GM23338 (cell line): ENCODE data around the gene NAP1L4. TPM values are rescaled to one million over a fixed set of nuclear protein-coding genes. Genes with fewer than 3 reads are reported as not detected.

Experiments
- ATAC-seq: fragments of 200-7000 bp; cut with Tn5 transposase; 3 replicates; pipeline ENCODE4 v1.9.1; 2020
- DNase-seq: peaks from one replicate; pipeline ENCODE4 v3.0.0-alpha.2; 2015; ENCODE audit warnings: low spot score
- H2AFZ ChIP-seq: fragments of 200-600 bp; sonication (generic); 2 replicates; pipeline ENCODE4 v1.8.0; 2016; ENCODE audit warnings: antibody characterized with exemption, mild to moderate bottlenecking, moderate library complexity
- H3F3A ChIP-seq: fragments of 200-600 bp; sonication (generic); replicated peaks from 2 replicates; pipeline ENCODE4 v1.8.0; 2017; ENCODE audit warnings: antibody characterized with exemption, mixed run types, low read depth
- H3K27ac ChIP-seq: fragments of 200-600 bp; sonication (generic); 2 replicates; pipeline ENCODE4 v1.6.1; 2016; ENCODE audit warnings: low read depth
- H3K27me3 ChIP-seq: fragments of 200-600 bp; sonication (generic); 2 replicates; pipeline ENCODE4 v1.8.0; 2016; ENCODE audit warnings: mild to moderate bottlenecking, mixed run types, moderate library complexity; ENCODE audit not compliant: insufficient read depth
- H3K36me3 ChIP-seq: fragments of 200-600 bp; sonication (generic); 2 replicates; pipeline ENCODE4 v1.8.0; 2016; ENCODE audit warnings: mild to moderate bottlenecking; ENCODE audit not compliant: insufficient read depth
- H3K4me1 ChIP-seq: fragments of 200-600 bp; sonication (generic); 2 replicates; pipeline ENCODE4 v1.8.0; 2016; ENCODE audit warnings: mild to moderate bottlenecking, moderate library complexity; ENCODE audit not compliant: insufficient read depth
- H3K4me2 ChIP-seq: fragments of 200-600 bp; sonication (generic); 2 replicates; pipeline ENCODE4 v1.7.1; 2017; ENCODE audit warnings: mixed run types
- H3K4me3 ChIP-seq: fragments of 200-600 bp; sonication (generic); 2 replicates; pipeline ENCODE4 v1.6.1; 2016; ENCODE audit warnings: mixed run types
- H3K79me2 ChIP-seq: fragments of 200-600 bp; sonication (generic); replicated peaks from 2 replicates; pipeline ENCODE4 v1.8.0; 2017; ENCODE audit warnings: mild to moderate bottlenecking; ENCODE audit not compliant: insufficient read depth
- H3K9me2 ChIP-seq: fragments of 200-600 bp; sonication (generic); 2 replicates; pipeline ENCODE4 v1.8.0; 2017; ENCODE audit not compliant: insufficient read depth
- H4K20me1 ChIP-seq: fragments of 200-600 bp; sonication (generic); replicated peaks from 2 replicates; pipeline ENCODE4 v1.8.0; 2017; ENCODE audit warnings: mild to moderate bottlenecking; ENCODE audit not compliant: insufficient read depth
- H3K27ac Mint-ChIP-seq: 2 replicates; pipeline ENCODE4 v1.8.0; 2020; ENCODE audit warnings: inconsistent platforms, mild to moderate bottlenecking, moderate library complexity, mixed read lengths
- H3K27me3 Mint-ChIP-seq: 3 replicates; pipeline ENCODE4 v1.8.0; 2022; ENCODE audit warnings: low read depth, mild to moderate bottlenecking, moderate library complexity, mixed read lengths, inconsistent platforms; ENCODE audit not compliant: insufficient read depth, poor library complexity
- H3K36me3 Mint-ChIP-seq: 3 replicates; pipeline ENCODE4 v1.8.0; 2021; ENCODE audit warnings: low read depth, mild to moderate bottlenecking, inconsistent platforms, moderate library complexity, mixed read lengths
- H3K4me1 Mint-ChIP-seq: 3 replicates; pipeline ENCODE4 v1.8.0; 2020; ENCODE audit warnings: mild to moderate bottlenecking, inconsistent platforms, mixed read lengths
- H3K4me3 Mint-ChIP-seq: 3 replicates; pipeline ENCODE4 v1.8.0; 2021; ENCODE audit warnings: moderate library complexity, mild to moderate bottlenecking, inconsistent platforms, mixed read lengths
- H3K9me3 Mint-ChIP-seq: 3 replicates; pipeline ENCODE4 v1.8.0; 2020; ENCODE audit warnings: moderate library complexity, mild to moderate bottlenecking, inconsistent platforms, mixed read lengths
- CREB1 ChIP-seq: fragments of 250-450 bp; sonication (Bioruptor Pico); IDR thresholded peaks from 2 replicates; pipeline ENCODE4 v1.5.0; 2020; ENCODE audit warnings: low read depth, mild to moderate bottlenecking, moderate library complexity
- CTCF ChIP-seq, 2 experiments: fragments of 200-600 bp in 1 of 2; sonication (generic) in 1 of 2; conservative IDR thresholded peaks; 2 replicates each; pipeline versions ENCODE4 v1.5.1 to v1.6.1; 2016 to 2017; ENCODE audit warnings: antibody characterized with exemption in 2 of 2, low read depth in 2 of 2, mild to moderate bottlenecking in 2 of 2, moderate library complexity in 1 of 2
- ETS1 ChIP-seq: IDR thresholded peaks from 2 replicates; pipeline ENCODE4 v1.6.1; 2016; ENCODE audit warnings: antibody characterized with exemption
- EZH2 ChIP-seq: fragments of 200-600 bp; sonication (generic); IDR thresholded peaks from one replicate; pipeline ENCODE4 v1.8.0; 2017; ENCODE audit warnings: antibody characterized with exemption, mild to moderate bottlenecking, low read depth; ENCODE audit not compliant: unreplicated experiment
- EZH2phosphoT487 ChIP-seq: fragments of 200-600 bp; sonication (generic); IDR thresholded peaks from one replicate; pipeline ENCODE4 v1.8.1; 2018; ENCODE audit warnings: antibody characterized with exemption; ENCODE audit not compliant: unreplicated experiment
- JUNB ChIP-seq: IDR thresholded peaks from one replicate; pipeline ENCODE4 v1.6.1; 2016; ENCODE audit warnings: antibody characterized with exemption; ENCODE audit not compliant: unreplicated experiment
- NANOG ChIP-seq: IDR thresholded peaks from 2 replicates; pipeline ENCODE4 v1.6.1; 2016; ENCODE audit warnings: antibody characterized with exemption, borderline replicate concordance
- POLR2AphosphoS5 ChIP-seq: IDR thresholded peaks from 2 replicates; pipeline ENCODE4 v1.6.1; 2016; ENCODE audit warnings: antibody characterized with exemption, low read depth
- REST ChIP-seq: IDR thresholded peaks from one replicate; pipeline ENCODE4 v1.6.1; 2018; ENCODE audit warnings: antibody characterized with exemption; ENCODE audit not compliant: unreplicated experiment
- STAT1 ChIP-seq: IDR thresholded peaks from one replicate; pipeline ENCODE4 v1.6.1; 2016; ENCODE audit warnings: antibody characterized with exemption; ENCODE audit not compliant: unreplicated experiment
- ZNF114 ChIP-seq: fragments of 250-450 bp; sonication (Bioruptor Pico); IDR thresholded peaks from 2 replicates; pipeline ENCODE4 v1.5.0; 2020; ENCODE audit warnings: mild to moderate bottlenecking, moderate library complexity
- ZNF331 ChIP-seq: fragments of 250-450 bp; sonication (Bioruptor Pico); IDR thresholded peaks from 2 replicates; pipeline ENCODE4 v1.5.0; 2020; ENCODE audit warnings: low read depth, mild to moderate bottlenecking, moderate library complexity
- ZNF462 ChIP-seq: fragments of 250-450 bp; sonication (Bioruptor Pico); IDR thresholded peaks from 2 replicates; pipeline ENCODE4 v1.5.0; 2020; ENCODE audit warnings: mild to moderate bottlenecking, moderate library complexity
- polyA plus RNA-seq: library from polyadenylated mRNA; unstranded; fragments of >200 nt; fragmentation: Nextera tagmentation; extraction: Ambion mirVana; gene quantifications from 2 replicates; pipeline ENCODE4 v1.2.1, GENCODE V29; 2016
- total RNA-seq: library from RNA; depleted of rRNA; stranded (reverse); fragments of >200 nt; shearing (Covaris generic); gene quantifications from 2 replicates; pipeline ENCODE4 v1.2.3, GENCODE V29; 2014

NAP1L4 gene
- total and polyA plus RNA-seq, 2 experiments from 2014 or later = 181 to 189 TPM

- H3K27ac Mint-ChIP-seq = no peak overlapping the region
- TF ChIP-seq CREB1 (no peak), EZH2phosphoT487 (no peak), JUNB (no peak), ZNF331 (CRISPR knock-in tag) (no peak), NANOG (no peak), REST (no peak), STAT1 (no peak), CTCF (conservative IDR thresholded peaks at IDR 0.05; ENCODE audit: low read depth in 2 of 2) (no peak), ZNF462 (CRISPR knock-in tag) (no peak), ZNF114 (CRISPR knock-in tag) (no peak), ETS1 (no peak), POLR2AphosphoS5 (no peak), EZH2 (no peak)
Observed at GRCh38 chr11:2931420-2931746, 60.7 kb downstream of the NAP1L4 start.

More at GRCh38 chr11:2931420-2931746, 60.7 kb downstream of the NAP1L4 start:
- H2AFZ ChIP-seq = no peak overlapping the region
- ATAC-seq (no peak), DNase-seq (no peak)
- no peak overlapping the region for H3K27ac ChIP-seq
- H3K27me3 Mint-ChIP-seq = peaks cover 48% of the 10 kb centered on the region
- H3K9me3 Mint-ChIP-seq = peaks cover 9% of the 10 kb centered on the region; the same call in 2 of the 3 replicates
- H3K4me3 Mint-ChIP-seq = no peak overlapping the region
- no peaks in the 10 kb centered on the region; the same call in 1 of the 3 replicates for H3K36me3 Mint-ChIP-seq
- no peaks in the 10 kb centered on the region for H3K9me2 ChIP-seq
- peaks cover 13% of the 10 kb centered on the region; the same call in 1 of the 3 replicates for H3K4me1 Mint-ChIP-seq
- no peaks in the 10 kb centered on the region for H3K36me3 ChIP-seq
- peaks cover 41% of the 10 kb centered on the region for H3K27me3 ChIP-seq
- H3K4me2 ChIP-seq = no peak overlapping the region
- no peak overlapping the region for H3K4me3 ChIP-seq
- H3K79me2 ChIP-seq = no peaks in the 10 kb centered on the region
- peaks cover 6% of the 10 kb centered on the region; the same call in 1 of the 2 replicates for H3F3A ChIP-seq
- H4K20me1 ChIP-seq = 0 out of 2 replicates have a peak, but pooled peaks cover 4% of the 10 kb centered on the region
- peaks cover 10% of the 10 kb centered on the region; the same call in 1 of the 2 replicates for H3K4me1 ChIP-seq
